CD8-positive, alpha-beta memory T cell (primary cell): ENCODE measurements around the gene MX1. TPM values are rescaled to one million over a fixed set of nuclear protein-coding genes. Genes with fewer than 3 reads are reported as not detected.
A peak's percentile ranks its signal among the peaks of the same experiment; 100 is the strongest.

Experiments used
- CTCF ChIA-PET: fragments of 350-600 bp; sonication (Branson Sonifier 250); formaldehyde crosslinking; loops from one replicate; lab custom pipeline; 2021; ENCODE audit warnings: antibody characterized with exemption; lab: Charles Lee
- POLR2A ChIA-PET: fragments of 350-600 bp; sonication (Branson Sonifier 250); formaldehyde crosslinking; loops from one replicate; lab custom pipeline; 2021; ENCODE audit warnings: antibody characterized with exemption; lab: Charles Lee
- DNase-seq, 5 donors: peaks; one replicate each; pipeline versions ENCODE4 v3.0.0 to v3.0.0-alpha.2; 2020 to 2022; ENCODE audit warnings: mixed read lengths in 1 of 5
- H3K27ac ChIP-seq: one replicate; pipeline ENCODE4 v1.7.0; 2013; ENCODE audit warnings: low read depth, mild to moderate bottlenecking, low read length, moderate library complexity
- H3K27me3 ChIP-seq: 2 replicates; pipeline ENCODE4 v1.7.0; 2013; ENCODE audit warnings: low read length, mild to moderate bottlenecking; ENCODE audit not compliant: insufficient read depth, poor library complexity, severe bottlenecking
- H3K36me3 ChIP-seq: 2 replicates; pipeline ENCODE4 v1.7.0; 2013; ENCODE audit warnings: mild to moderate bottlenecking, low read length, moderate library complexity; ENCODE audit not compliant: insufficient read depth
- H3K4me1 ChIP-seq: 2 replicates; pipeline ENCODE4 v1.7.0; 2013; ENCODE audit warnings: mild to moderate bottlenecking, low read length, moderate library complexity; ENCODE audit not compliant: insufficient read depth
- H3K4me3 ChIP-seq: 2 replicates; pipeline ENCODE4 v1.7.0; 2013; ENCODE audit warnings: mild to moderate bottlenecking, low read length
- H3K9me3 ChIP-seq: 2 replicates; pipeline ENCODE4 v1.7.0; 2013; ENCODE audit warnings: mild to moderate bottlenecking, low read length
- H3K27ac Mint-ChIP-seq, 8 donors: one replicate each; pipeline ENCODE4 v1.8.0; 2020 to 2021; ENCODE audit warnings: mixed read lengths in 8 of 8, mild to moderate bottlenecking in 6 of 8, inconsistent platforms in 3 of 8, moderate library complexity in 3 of 8
- H3K27me3 Mint-ChIP-seq, 2 donors: one replicate each; pipeline ENCODE4 v1.8.0; 2020 to 2021; ENCODE audit warnings: mixed read lengths in 2 of 2, mild to moderate bottlenecking in 1 of 2, moderate library complexity in 1 of 2
- H3K36me3 Mint-ChIP-seq, 3 donors: one replicate each; pipeline ENCODE4 v1.8.0; 2020 to 2021; ENCODE audit warnings: mixed read lengths in 3 of 3, inconsistent platforms in 1 of 3, mild to moderate bottlenecking in 1 of 3
- H3K4me1 Mint-ChIP-seq, 3 donors: one replicate each; pipeline ENCODE4 v1.8.0; 2020 to 2021; ENCODE audit warnings: mixed read lengths in 3 of 3, inconsistent platforms in 1 of 3, mild to moderate bottlenecking in 1 of 3
- H3K4me3 Mint-ChIP-seq, 7 donors: one replicate each; pipeline ENCODE4 v1.8.0; 2020 to 2021; ENCODE audit warnings: mixed read lengths in 7 of 7, mild to moderate bottlenecking in 6 of 7, moderate library complexity in 4 of 7, inconsistent platforms in 2 of 7
- H3K9me3 Mint-ChIP-seq, 5 donors: one replicate each; pipeline ENCODE4 v1.8.0; 2020 to 2022; ENCODE audit warnings: mixed read lengths in 5 of 5, mild to moderate bottlenecking in 3 of 5, moderate library complexity in 2 of 5, inconsistent platforms in 1 of 5
- polyA plus RNA-seq: library from polyadenylated mRNA; unstranded; fragments of 300-500 nt; fragmentation: Illumina TruSeq; gene quantifications from one replicate; pipeline ENCODE4 v1.2.3, GENCODE V29; 2021
- total RNA-seq, 2 experiments: library from RNA; stranded (reverse); gene quantifications; one replicate each; pipeline ENCODE4 v1.2.3, GENCODE V29; 2021

MX1 gene
- total and polyA plus RNA-seq, 3 experiments from 2014 or later, result 10.5 to 75.9 (median 10.6) TPM

- Histone ChIP-seq H3K27me3 (no peaks in the 10 kb centered on the region), H3K4me3 (no peak overlapping the region), H3K27ac (no peak overlapping the region), H3K4me1 (no peaks in the 10 kb centered on the region), H3K36me3 (peaks cover 9% of the 10 kb centered on the region), H3K9me3 (no peaks in the 10 kb centered on the region)
- peaks cover 6 to 75% (median 29%) of the 10 kb centered on the region in 3 donors for H3K36me3 Mint-ChIP-seq
- H3K4me1 Mint-ChIP-seq, result peaks cover 0 to 1% (median 0%) of the 10 kb centered on the region in 3 donors
- H3K9me3 Mint-ChIP-seq, result no peaks in the 10 kb centered on the region
- H3K4me3 Mint-ChIP-seq, result no peak overlapping the region
- peak overlapping the region in 3 of 8 donors; percentile 8 to 62 (median 32) for H3K27ac Mint-ChIP-seq
- peak in 1 of 5 donors; percentile 17 for DNase-seq
- POLR2A ChIA-PET, result no interaction called here
- CTCF ChIA-PET, result no interaction called here
- no peaks in the 10 kb centered on the region for H3K27me3 Mint-ChIP-seq
Measured at GRCh38 chr21:41388259-41388658, 37.8 kb upstream of the MX1 start.

DNA sequence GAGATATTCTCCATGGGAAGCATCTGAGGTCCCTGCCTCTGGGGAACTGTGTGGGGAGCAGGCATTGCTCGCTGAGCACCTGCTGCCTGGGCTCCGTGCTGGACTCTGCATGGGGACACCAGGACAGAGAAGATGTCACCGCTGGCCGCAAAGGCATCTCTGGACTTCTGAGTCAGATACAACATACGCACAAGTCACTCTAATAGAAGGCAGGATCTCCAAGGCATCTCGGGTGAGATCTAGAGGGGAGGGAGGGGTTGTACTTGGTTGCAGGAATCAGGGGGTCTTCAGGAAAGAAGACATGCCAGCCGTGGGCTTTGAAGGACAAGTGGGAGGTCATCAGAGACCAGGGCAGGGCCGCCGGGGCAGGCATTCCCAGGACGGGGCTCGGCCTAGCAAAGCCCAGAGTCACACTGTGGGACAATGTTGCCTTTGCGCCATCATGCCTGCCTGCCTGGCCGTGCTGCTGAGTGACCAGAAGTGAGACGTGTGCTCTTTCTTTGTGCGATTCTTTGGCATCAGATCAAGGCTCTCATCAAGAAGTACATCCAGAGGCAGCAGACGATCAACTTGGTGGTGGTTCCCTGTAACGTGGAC, 35.9 kb upstream of the MX1 start:
- Histone ChIP-seq H3K36me3 (peaks cover 14% of the 10 kb centered on the region), H3K27ac (no peak overlapping the region), H3K27me3 (no peaks in the 10 kb centered on the region), H3K4me3 (no peak overlapping the region), H3K9me3 (no peaks in the 10 kb centered on the region), H3K4me1 (no peaks in the 10 kb centered on the region)
- no peak for DNase-seq
- CTCF ChIA-PET, result no interaction called here
- Mint-ChIP-seq H3K27ac (peak overlapping the region in 2 of 8 donors; percentile 13 to 29), H3K27me3 (no peaks in the 10 kb centered on the region), H3K9me3 (no peaks in the 10 kb centered on the region), H3K4me1 (peaks cover 0 to 1% (median 0%) of the 10 kb centered on the region in 3 donors), H3K36me3 (peaks cover 12 to 78% (median 42%) of the 10 kb centered on the region in 3 donors), H3K4me3 (no peak overlapping the region)
- POLR2A ChIA-PET, result no interaction called here

DNA sequence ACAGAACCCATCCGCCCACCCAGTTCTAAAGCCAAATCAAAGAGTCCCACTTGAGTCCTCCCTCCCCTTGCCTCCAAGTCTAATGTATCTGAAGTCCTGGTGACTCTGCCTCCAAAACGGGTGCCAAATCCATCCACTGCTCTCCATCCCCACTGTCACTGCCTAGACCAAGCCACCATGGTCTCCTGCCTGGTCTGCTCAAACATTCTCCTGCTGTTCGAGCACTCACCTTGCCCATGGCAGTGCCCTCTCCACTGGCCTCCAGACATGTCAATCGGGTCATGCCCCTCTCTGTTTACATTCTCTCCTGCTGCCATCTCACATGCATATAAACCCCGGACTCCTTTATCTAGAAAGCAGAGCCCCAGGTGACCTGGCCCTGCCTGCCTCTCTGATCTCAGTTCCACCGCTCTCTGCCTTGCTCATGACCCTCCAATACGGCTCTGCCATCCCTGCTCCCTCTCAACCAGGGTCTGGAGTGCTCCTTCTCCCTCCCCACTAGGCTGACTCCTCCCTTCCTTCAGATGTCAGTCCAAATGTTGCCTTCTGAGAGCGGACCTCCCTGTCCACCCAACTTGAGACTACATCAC, 32.1 kb upstream of the MX1 start:
- POLR2A ChIA-PET, result no interaction called here
- H3K36me3 ChIP-seq, result peaks cover 37% of the 10 kb centered on the region
- Mint-ChIP-seq H3K9me3 (no peaks in the 10 kb centered on the region), H3K36me3 (peaks cover 18 to 81% (median 35%) of the 10 kb centered on the region in 3 donors), H3K27ac (peak overlapping the region in 2 of 8 donors; percentile 48 to 62), H3K4me3 (no peak overlapping the region), H3K27me3 (no peaks in the 10 kb centered on the region), H3K4me1 (no peaks in the 10 kb centered on the region)
- no peaks in the 10 kb centered on the region for H3K4me1 ChIP-seq
- CTCF ChIA-PET, result interaction anchor here (1.8 kb wide), 1 partner anchor 21 kb away, joined by 5 read pairs; no protein-coding TSS in a partner anchor
- no peak for DNase-seq
- no peaks in the 10 kb centered on the region for H3K9me3 ChIP-seq
- no peak overlapping the region for H3K27ac ChIP-seq
- no peaks in the 10 kb centered on the region for H3K27me3 ChIP-seq
- H3K4me3 ChIP-seq, result no peak overlapping the region

GRCh38 chr21:41396558-41397075, 29.4 kb upstream of the MX1 start:
- Mint-ChIP-seq H3K36me3 (peaks cover 22 to 90% (median 48%) of the 10 kb centered on the region in 3 donors), H3K4me1 (no peaks in the 10 kb centered on the region), H3K4me3 (no peak overlapping the region), H3K27me3 (no peaks in the 10 kb centered on the region), H3K9me3 (no peaks in the 10 kb centered on the region), H3K27ac (peak overlapping the region in 1 of 8 donors; percentile 43)
- no peak overlapping the region for H3K27ac ChIP-seq
- ChIA-PET CTCF (no interaction called here), POLR2A (no interaction called here)
- peaks cover 45% of the 10 kb centered on the region for H3K36me3 ChIP-seq
- no peaks in the 10 kb centered on the region for H3K9me3 ChIP-seq
- no peaks in the 10 kb centered on the region for H3K4me1 ChIP-seq
- no peak overlapping the region for H3K4me3 ChIP-seq
- H3K27me3 ChIP-seq, result no peaks in the 10 kb centered on the region
- DNase-seq, result no peak

GRCh38 chr21:41397471-41397891, 28.6 kb upstream of the MX1 start:
- peaks cover 22 to 92% (median 53%) of the 10 kb centered on the region in 3 donors for H3K36me3 Mint-ChIP-seq
- ChIA-PET POLR2A (no interaction called here), CTCF (no interaction called here)
- no peak overlapping the region for H3K27ac Mint-ChIP-seq
- Histone ChIP-seq H3K27me3 (no peaks in the 10 kb centered on the region), H3K9me3 (no peaks in the 10 kb centered on the region), H3K4me3 (no peak overlapping the region), H3K36me3 (peaks cover 52% of the 10 kb centered on the region), H3K27ac (no peak overlapping the region), H3K4me1 (no peaks in the 10 kb centered on the region)
- DNase-seq, result no peak
- H3K27me3 Mint-ChIP-seq, result no peaks in the 10 kb centered on the region
- no peak overlapping the region for H3K4me3 Mint-ChIP-seq
- no peaks in the 10 kb centered on the region for H3K4me1 Mint-ChIP-seq
- H3K9me3 Mint-ChIP-seq, result no peaks in the 10 kb centered on the region

- H3K36me3 ChIP-seq, result peaks cover 56% of the 10 kb centered on the region
- no peaks in the 10 kb centered on the region for H3K4me1 Mint-ChIP-seq
Measured at GRCh38 chr21:41398251-41398650, 27.8 kb upstream of the MX1 start.

GRCh38 chr21:41398831-41399230, 27.2 kb upstream of the MX1 start:
- Histone ChIP-seq H3K4me3 (no peak overlapping the region), H3K9me3 (no peaks in the 10 kb centered on the region), H3K27ac (no peak overlapping the region), H3K36me3 (peaks cover 52% of the 10 kb centered on the region), H3K4me1 (no peaks in the 10 kb centered on the region), H3K27me3 (no peaks in the 10 kb centered on the region)
- H3K36me3 Mint-ChIP-seq, result peaks cover 15 to 97% (median 52%) of the 10 kb centered on the region in 3 donors
- H3K9me3 Mint-ChIP-seq, result no peaks in the 10 kb centered on the region
- H3K4me1 Mint-ChIP-seq, result no peaks in the 10 kb centered on the region
- H3K27ac Mint-ChIP-seq, result peak overlapping the region in 1 of 8 donors; percentile 33
- peak in 1 of 5 donors; percentile 4 for DNase-seq
- POLR2A ChIA-PET, result no interaction called here
- H3K27me3 Mint-ChIP-seq, result no peaks in the 10 kb centered on the region
- CTCF ChIA-PET, result no interaction called here
- H3K4me3 Mint-ChIP-seq, result no peak overlapping the region

More at GRCh38 chr21:41398251-41398650, 27.8 kb upstream of the MX1 start:
- Histone ChIP-seq H3K27ac (no peak overlapping the region), H3K27me3 (no peaks in the 10 kb centered on the region), H3K4me1 (no peaks in the 10 kb centered on the region), H3K9me3 (no peaks in the 10 kb centered on the region), H3K4me3 (no peak overlapping the region)
- Mint-ChIP-seq H3K4me3 (no peak overlapping the region), H3K27me3 (no peaks in the 10 kb centered on the region), H3K36me3 (peaks cover 21 to 97% (median 58%) of the 10 kb centered on the region in 3 donors), H3K27ac (peak overlapping the region in 1 of 8 donors; percentile 32), H3K9me3 (no peaks in the 10 kb centered on the region)
- POLR2A ChIA-PET, result no interaction called here
- DNase-seq, result no peak
- CTCF ChIA-PET, result no interaction called here

DNA sequence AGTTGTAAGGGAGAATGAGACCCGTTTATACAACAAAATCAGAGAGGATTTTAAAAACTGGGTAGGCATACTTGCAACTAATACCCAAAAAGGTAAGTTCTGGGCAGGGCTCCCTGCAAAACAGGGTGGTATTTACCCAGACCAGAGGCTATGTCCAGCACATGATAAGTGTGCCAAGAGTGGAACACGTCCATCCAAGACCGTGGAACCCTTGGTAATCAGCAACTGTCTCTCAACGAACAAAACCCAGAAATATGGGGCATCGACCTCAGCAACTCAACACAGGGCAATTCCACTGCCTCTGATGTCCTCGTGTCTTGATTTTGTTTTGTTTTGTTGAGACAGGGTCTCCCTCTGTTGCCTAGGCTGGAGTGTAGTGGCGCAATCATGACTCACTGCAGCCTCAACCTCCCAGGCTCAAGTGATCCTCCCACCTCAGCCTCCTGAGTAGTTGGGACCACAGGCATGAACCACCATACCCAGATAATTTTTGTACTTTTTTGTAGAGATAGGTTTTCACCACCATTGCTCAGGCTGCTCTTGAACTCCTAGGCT, 26.7 kb upstream of the MX1 start:
- peaks cover 14 to 97% (median 50%) of the 10 kb centered on the region in 3 donors for H3K36me3 Mint-ChIP-seq
- POLR2A ChIA-PET, result no interaction called here

More for the DNA sequence above, 26.7 kb upstream of the MX1 start:
- Histone ChIP-seq H3K9me3 (no peaks in the 10 kb centered on the region), H3K4me3 (no peak overlapping the region), H3K36me3 (peaks cover 52% of the 10 kb centered on the region), H3K4me1 (no peaks in the 10 kb centered on the region), H3K27ac (no peak overlapping the region), H3K27me3 (no peaks in the 10 kb centered on the region)
- CTCF ChIA-PET, result interaction anchor here (1.3 kb wide), 1 partner anchor 12 kb away, joined by 3 read pairs; no protein-coding TSS in a partner anchor
- Mint-ChIP-seq H3K4me3 (no peak overlapping the region), H3K27ac (peak overlapping the region in 2 of 8 donors; percentile 33 to 84), H3K27me3 (no peaks in the 10 kb centered on the region), H3K4me1 (no peaks in the 10 kb centered on the region), H3K9me3 (no peaks in the 10 kb centered on the region)
- peak in 1 of 5 donors; percentile 12 for DNase-seq
